ENCODE measurements around the gene IPCEF1.

IPCEF1 gene

GRCh38 chr6:154289818-154290508, 66.6 kb downstream of the IPCEF1 start:
- no peak for DNase-seq

GRCh38 chr6:154285826-154286225, 70.8 kb downstream of the IPCEF1 start:
- no peak for DNase-seq

- no peak for DNase-seq
These were observed 72.2 kb downstream of the IPCEF1 start for GRCh38 chr6:154284313-154284853.

- no peak for DNase-seq
These were observed 76.1 kb downstream of the IPCEF1 start for GRCh38 chr6:154280521-154280920.

- DNase-seq: no peak
These were observed 79.0 kb downstream of the IPCEF1 start for GRCh38 chr6:154277629-154278017.

GRCh38 chr6:154276810-154277628, 79.6 kb downstream of the IPCEF1 start:
- DNase-seq: peak in 1 of 5 donors; percentile 57

GRCh38 chr6:154274168-154274567, 82.4 kb downstream of the IPCEF1 start:
- no peak for DNase-seq

GRCh38 chr6:154268486-154268885, 88.1 kb downstream of the IPCEF1 start:
- no peak for DNase-seq

GRCh38 chr6:154267508-154268106, 89.0 kb downstream of the IPCEF1 start:
- no peak for DNase-seq

GRCh38 chr6:154266560-154267099, 90.0 kb downstream of the IPCEF1 start:
- DNase-seq: no peak

- DNase-seq: no peak
These were observed 94.8 kb downstream of the IPCEF1 start for GRCh38 chr6:154261688-154262397.

GRCh38 chr6:154258064-154258757, 98.4 kb downstream of the IPCEF1 start:
- no peak for DNase-seq

GRCh38 chr6:154257067-154257466, 99.5 kb downstream of the IPCEF1 start:
- peak in 1 of 5 donors; percentile 39 for DNase-seq

GRCh38 chr6:154252678-154253077, 103.9 kb downstream of the IPCEF1 start:
- DNase-seq: no peak

GRCh38 chr6:154251116-154251515, 105.5 kb downstream of the IPCEF1 start:
- no peak for DNase-seq

GRCh38 chr6:154249499-154250298, 106.9 kb downstream of the IPCEF1 start:
- DNase-seq: peak in 3 of 5 donors; percentile 14 to 86 (median 21)

GRCh38 chr6:154247119-154247861, 109.3 kb downstream of the IPCEF1 start:
- peak in 2 of 5 donors; percentile 36 to 61 for DNase-seq

- DNase-seq: no peak
These were observed 109.9 kb downstream of the IPCEF1 start for GRCh38 chr6:154246723-154247118.

- DNase-seq: no peak
These were observed 111.1 kb downstream of the IPCEF1 start for GRCh38 chr6:154245506-154245905.
